ENCODE measurements around the gene OR7G1. TPM values are rescaled to one million over a fixed set of nuclear protein-coding genes. Genes with fewer than 3 reads are reported as not detected.

Gene OR7G1
- total RNA-seq, 4 donors from 2014 or later, result not detected

- TF ChIP-seq, protein P1, sequence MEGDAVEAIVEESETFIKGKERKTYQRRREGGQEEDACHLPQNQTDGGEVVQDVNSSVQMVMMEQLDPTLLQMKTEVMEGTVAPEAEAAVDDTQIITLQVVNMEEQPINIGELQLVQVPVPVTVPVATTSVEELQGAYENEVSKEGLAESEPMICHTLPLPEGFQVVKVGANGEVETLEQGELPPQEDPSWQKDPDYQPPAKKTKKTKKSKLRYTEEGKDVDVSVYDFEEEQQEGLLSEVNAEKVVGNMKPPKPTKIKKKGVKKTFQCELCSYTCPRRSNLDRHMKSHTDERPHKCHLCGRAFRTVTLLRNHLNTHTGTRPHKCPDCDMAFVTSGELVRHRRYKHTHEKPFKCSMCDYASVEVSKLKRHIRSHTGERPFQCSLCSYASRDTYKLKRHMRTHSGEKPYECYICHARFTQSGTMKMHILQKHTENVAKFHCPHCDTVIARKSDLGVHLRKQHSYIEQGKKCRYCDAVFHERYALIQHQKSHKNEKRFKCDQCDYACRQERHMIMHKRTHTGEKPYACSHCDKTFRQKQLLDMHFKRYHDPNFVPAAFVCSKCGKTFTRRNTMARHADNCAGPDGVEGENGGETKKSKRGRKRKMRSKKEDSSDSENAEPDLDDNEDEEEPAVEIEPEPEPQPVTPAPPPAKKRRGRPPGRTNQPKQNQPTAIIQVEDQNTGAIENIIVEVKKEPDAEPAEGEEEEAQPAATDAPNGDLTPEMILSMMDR (IDR thresholded peaks at IDR 0.05), result no peak
- no peak for DNase-seq (ENCODE audit: low spot score)
- no peak for ATAC-seq (ENCODE audit: low FRiP score)
These were observed 16.9 kb upstream of the OR7G1 start for GRCh38 chr19:9132422-9132821.

DNA sequence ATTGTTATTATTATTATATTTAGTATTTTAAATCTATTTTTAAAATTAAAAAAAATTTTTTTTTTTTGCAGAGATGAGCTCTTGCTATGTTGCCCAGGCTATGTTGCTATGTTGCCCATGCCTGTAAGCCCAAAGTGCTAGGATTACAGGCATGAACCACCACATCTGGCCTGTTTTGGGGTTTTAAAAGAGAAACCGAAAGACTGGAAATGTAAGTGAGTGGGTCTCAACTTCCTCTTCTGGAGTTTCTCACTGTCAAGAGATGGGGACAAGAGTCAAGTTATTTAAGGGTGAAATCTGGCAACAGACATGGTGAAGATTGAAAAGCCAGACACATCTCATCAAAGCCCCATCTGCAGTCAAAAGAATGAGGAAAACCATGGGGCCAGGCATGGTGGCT is 15.4 kb upstream of the OR7G1 start:
- ATAC-seq (ENCODE audit: low FRiP score), result no peak
- TF ChIP-seq, protein P1 (IDR thresholded peaks at IDR 0.05), result no peak
- no peak for DNase-seq (ENCODE audit: low spot score)

DNA sequence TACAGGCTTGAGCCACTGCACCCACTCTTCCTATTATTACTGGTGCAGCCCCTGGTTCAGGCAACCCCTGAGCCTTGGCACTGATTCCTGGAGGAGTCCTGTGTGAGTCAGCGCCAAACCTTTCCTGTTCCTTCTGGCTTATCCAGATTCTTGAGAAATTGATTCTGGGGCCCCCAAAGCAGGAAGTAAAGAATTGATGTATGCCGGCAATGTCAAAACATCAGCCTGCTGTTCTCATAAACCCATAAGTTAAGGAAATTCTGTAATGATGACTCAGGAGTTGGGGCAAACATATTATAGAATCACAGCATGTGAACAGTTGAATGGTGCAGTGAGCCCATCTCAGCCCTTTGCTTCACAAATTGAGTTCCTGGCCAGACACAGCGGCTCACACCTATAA is 12.6 kb upstream of the OR7G1 start:
- no peak for DNase-seq (ENCODE audit: low spot score)
- TF ChIP-seq, protein P1 (IDR thresholded peaks at IDR 0.05), result no peak
- ATAC-seq (ENCODE audit: low FRiP score), result no peak

DNA sequence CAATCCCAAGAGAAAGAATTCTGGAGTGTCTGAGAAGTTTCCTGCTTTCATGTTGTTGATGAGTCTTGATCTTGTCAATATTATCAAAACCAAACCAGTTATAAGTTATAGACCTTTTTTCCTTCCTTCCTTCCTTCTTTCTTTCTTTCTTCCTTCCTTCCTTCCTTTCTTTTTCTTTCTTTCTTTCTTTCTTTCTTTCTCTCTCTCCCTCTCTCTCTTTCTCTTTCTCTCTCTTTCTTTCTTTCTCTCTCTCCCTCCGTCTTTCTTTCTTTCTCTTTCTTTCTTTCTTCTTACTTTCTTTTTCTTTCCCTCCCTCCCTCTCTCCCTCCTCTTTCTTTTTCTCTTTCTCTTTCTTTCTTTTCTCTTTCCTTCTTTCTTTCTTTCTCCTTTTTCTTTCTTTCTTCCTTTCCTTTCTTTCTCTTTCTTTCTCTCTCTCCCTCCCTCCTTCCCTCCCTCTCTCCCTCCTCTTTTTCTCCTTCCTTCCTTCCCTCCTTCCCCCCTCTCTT is 11.4 kb upstream of the OR7G1 start, which contains the start of gene OR7G3:
TSS of gene OR7G3 (minus strand) at position 51 of the 506 bp plus-strand sequence. CDS start at position 51, 0 bp downstream.
- TF ChIP-seq, protein P1 (IDR thresholded peaks at IDR 0.05), result no peak
- DNase-seq (ENCODE audit: low spot score), result no peak
- ATAC-seq (ENCODE audit: low FRiP score), result no peak

- ATAC-seq (ENCODE audit: low FRiP score) (no peak), DNase-seq (ENCODE audit: low spot score) (no peak)
- TF ChIP-seq, protein P1 (IDR thresholded peaks at IDR 0.05), result no peak
These were observed 984 bp upstream of the OR7G1 start for GRCh38 chr19:9116547-9116946.

- TF ChIP-seq, protein P1 (IDR thresholded peaks at IDR 0.05), result no peak
These were observed 5.6 kb downstream of the OR7G1 start for GRCh38 chr19:9109959-9110358.

GRCh38 chr19:9107375-9107774 is 8.2 kb downstream of the OR7G1 start, which contains the start of gene OR7G2:
TSS of gene OR7G2 (minus strand) at chr19:9107475. CDS start at chr19:9103243, 4,232 bp downstream.
- DNase-seq (ENCODE audit: low spot score) (no peak), ATAC-seq (ENCODE audit: low FRiP score) (no peak)
- TF ChIP-seq, protein P1 (IDR thresholded peaks at IDR 0.05), result no peak

More at GRCh38 chr19:9109959-9110358, 5.6 kb downstream of the OR7G1 start:
- no peak for DNase-seq (ENCODE audit: low spot score)
- no peak for ATAC-seq (ENCODE audit: low FRiP score)

All from omental fat pad (tissue), 4 donors.